Measurements from ENCODE around the gene EVI5L. TPM values are rescaled to one million over a fixed set of nuclear protein-coding genes. Genes with fewer than 3 reads are reported as not detected.

EVI5L gene
- total RNA-seq, 1 donor from 2014 or later: 6.0 TPM

GRCh38 chr19:7894612-7895309 is 64.7 kb downstream of the EVI5L start:
- intact Hi-C loops (cut with micrococcal nuclease): no loop called here

- intact Hi-C loops (cut with micrococcal nuclease): no loop called here
Observed at GRCh38 chr19:7895565-7895964, 65.5 kb downstream of the EVI5L start.

- intact Hi-C loops (cut with micrococcal nuclease): no loop called here
Observed at GRCh38 chr19:7897292-7897691, 67.3 kb downstream of the EVI5L start.

DNA sequence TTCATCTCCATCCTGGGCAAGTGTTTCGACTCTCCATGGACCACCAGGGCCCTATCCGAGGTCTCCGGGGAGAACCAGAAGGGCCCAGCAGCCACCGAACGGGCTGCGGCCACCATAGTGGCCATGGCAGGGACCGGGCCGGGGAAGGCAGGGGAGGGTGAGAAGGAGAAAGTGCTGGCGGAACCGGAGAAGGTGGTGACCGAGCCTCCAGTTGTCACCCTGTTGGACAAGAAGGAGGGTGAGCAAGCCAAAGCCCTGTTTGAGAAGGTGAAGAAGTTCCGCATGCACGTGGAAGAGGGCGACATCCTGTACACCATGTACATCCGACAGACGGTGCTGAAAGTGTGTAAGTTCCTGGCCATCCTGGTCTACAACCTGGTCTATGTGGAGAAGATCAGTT is 68.9 kb downstream of the EVI5L start:
- intact Hi-C loops (cut with micrococcal nuclease): no loop called here

DNA sequence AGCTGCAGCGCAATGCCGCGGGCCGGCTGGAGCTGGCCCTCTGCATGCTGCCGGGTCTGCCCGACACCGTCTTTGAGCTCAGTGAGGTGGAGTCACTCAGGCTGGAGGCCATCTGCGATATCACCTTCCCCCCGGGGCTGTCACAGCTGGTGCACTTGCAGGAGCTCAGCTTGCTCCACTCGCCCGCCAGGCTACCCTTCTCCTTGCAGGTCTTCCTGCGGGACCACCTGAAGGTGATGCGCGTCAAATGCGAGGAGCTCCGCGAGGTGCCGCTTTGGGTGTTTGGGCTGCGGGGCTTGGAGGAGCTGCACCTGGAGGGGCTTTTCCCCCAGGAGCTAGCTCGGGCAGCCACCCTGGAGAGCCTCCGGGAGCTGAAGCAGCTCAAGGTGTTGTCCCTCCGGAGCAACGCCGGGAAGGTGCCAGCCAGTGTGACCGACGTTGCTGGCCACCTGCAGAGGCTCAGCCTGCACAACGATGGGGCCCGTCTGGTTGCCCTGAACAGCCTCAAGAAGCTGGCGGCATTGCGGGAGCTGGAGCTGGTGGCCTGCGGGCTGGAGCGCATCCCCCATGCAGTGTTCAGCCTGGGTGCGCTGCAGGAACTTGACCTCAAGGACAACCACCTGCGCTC is 69.8 kb downstream of the EVI5L start:
- intact Hi-C loops (cut with micrococcal nuclease): loop anchor here (5.0 kb wide), 1 partner anchor 73 kb away; no protein-coding TSS in a partner anchor

DNA sequence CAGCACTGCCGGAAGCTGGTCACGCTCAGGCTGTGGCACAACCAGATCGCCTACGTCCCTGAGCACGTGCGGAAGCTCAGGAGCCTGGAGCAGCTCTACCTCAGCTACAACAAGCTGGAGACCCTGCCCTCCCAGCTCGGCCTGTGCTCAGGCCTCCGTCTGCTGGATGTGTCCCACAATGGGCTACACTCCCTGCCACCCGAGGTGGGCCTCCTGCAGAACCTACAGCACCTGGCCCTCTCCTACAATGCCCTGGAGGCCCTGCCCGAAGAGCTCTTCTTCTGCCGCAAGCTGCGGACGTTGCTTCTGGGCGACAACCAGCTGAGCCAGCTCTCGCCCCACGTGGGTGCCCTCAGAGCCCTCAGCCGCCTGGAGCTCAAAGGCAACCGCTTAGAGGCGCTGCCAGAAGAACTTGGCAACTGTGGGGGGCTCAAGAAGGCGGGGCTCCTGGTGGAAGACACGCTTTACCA is 70.4 kb downstream of the EVI5L start:
- intact Hi-C loops (cut with micrococcal nuclease): loop anchor here (5.0 kb wide), 1 partner anchor 73 kb away; no protein-coding TSS in a partner anchor

- intact Hi-C loops (cut with micrococcal nuclease): loop anchor here (5.0 kb wide), 1 partner anchor 74 kb away; no protein-coding TSS in a partner anchor
Observed at GRCh38 chr19:7900931-7901330, 70.9 kb downstream of the EVI5L start.

- intact Hi-C loops (cut with micrococcal nuclease): loop anchor here (5.0 kb wide), 1 partner anchor 74 kb away; no protein-coding TSS in a partner anchor
Observed at GRCh38 chr19:7901337-7901736, 71.3 kb downstream of the EVI5L start.

DNA sequence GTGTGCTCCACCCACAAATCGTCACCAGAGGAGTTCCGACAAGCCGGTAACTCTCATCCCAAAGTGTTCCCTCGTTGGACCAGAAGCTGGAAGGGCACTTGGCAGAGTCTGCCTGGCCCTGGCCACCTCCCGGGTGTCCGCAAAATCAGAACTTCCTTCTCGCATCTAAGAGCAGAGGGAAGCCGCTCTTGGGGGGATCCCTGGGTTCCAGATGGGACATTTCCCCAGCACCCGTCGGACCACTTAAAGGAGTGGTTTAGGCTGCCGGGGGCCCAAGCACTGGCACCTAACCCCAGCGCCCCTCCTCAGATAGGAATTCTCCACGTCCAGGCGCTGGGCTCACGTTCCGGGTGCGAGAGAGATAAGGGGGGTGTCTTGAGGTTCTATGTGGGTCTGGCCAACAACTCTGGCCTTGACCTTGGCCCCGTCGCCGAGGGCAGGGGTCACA is 72.8 kb downstream of the EVI5L start:
- intact Hi-C loops (cut with micrococcal nuclease): loop anchor here (1.0 to 5.0 kb wide), 4 partner anchors 17 to 76 kb away; partner anchors contain the start of genes SNAPC2 and TIMM44

DNA sequence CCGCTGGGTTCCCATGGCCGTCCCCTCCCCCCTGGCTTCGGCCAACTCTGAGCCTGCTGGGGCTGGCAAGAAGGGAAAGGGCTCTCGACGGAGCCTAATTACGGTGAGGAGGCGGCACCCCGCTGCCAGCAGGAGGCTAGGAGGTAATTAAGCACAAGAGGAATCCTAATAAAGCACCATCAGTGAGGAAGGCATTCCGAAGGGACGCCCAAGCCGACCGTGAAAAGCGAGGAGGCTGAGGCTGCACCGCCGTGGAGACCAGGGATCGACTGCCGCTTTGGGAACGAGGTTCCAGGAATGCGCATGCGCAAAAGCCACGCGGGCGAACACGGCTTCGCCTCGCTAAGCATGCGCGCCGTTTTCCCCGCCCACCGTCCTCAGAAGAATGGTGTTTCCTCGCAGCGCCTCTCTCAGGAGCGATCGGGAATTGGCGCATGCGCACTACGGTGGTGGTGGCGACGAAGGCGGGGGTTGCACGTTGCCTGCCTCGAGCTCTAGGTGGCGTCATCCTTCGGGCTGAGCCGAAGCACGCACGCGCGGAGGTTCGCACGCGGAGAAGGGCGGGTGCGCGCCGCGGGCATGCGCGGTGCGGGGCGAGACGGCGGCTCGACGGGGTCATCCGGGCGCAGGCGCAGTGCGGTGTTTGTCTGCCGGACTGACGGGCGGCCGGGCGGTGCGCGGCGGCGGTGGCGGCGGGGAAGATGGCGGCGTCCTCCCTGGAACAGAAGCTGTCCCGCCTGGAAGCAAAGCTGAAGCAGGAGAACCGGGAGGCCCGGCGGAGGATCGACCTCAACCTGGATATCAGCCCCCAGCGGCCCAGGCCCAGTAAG is 73.4 kb downstream of the EVI5L start, which contains the start of gene MAP2K7:
Gene MAP2K7, plus strand, starts transcription at position 634 of the 830 bp plus-strand sequence. Its CDS starts 68 bp downstream, at position 702.
- intact Hi-C loops (cut with micrococcal nuclease): loop anchor here (1.0 to 5.0 kb wide), 4 partner anchors 17 to 76 kb away; partner anchors contain the start of genes SNAPC2 and TIMM44

DNA sequence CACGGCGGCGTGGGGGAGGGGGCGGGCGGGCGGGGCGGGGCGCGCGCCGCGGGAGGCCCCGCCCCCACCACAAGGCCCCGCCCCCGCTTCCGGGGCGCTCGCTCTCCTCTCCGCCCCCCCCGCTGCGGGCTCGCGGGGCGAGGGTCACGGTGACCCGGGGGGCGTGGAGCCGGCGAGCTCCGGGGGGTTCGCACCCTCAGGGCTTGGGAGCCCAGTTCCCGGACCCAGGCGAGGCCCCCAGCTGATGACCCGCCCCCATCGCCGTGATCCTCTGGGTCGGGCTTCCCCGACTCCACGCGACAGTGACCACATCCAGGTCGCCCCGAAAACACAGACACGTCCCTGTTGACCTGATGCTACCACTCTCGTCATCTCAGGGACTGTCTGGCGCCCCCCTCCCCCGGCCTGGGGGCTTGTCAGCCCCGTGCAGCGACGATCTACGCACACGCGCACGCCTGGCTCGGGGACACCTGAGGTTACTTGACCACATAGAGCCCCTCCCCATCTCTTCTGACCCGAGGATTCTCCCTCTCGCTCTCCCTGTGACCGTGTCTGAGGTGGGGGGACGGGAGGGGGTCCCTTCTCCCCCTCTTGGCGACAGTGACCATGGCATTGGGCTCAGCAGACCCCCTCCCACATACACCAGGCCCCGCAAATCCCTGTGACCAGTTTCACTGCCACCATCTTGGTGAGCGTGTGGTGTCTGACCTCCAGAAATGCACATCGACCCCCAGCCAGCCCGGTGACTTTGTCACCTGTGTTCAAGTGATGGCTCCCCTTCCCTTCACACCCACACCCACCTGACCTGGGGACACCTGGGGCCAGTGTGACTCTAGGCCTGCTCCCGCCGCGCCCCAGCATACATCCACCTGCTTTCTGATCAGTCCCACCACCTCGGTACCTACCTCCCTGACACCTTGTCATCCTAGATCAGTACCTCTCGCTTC is 74.3 kb downstream of the EVI5L start:
- intact Hi-C loops (cut with micrococcal nuclease): loop anchor here (5.0 kb wide), 1 partner anchor 77 kb away; no protein-coding TSS in a partner anchor

- intact Hi-C loops (cut with micrococcal nuclease): no loop called here
Observed at GRCh38 chr19:7905268-7905667, 75.2 kb downstream of the EVI5L start.

GRCh38 chr19:7905859-7906258 is 75.8 kb downstream of the EVI5L start:
- intact Hi-C loops (cut with micrococcal nuclease): no loop called here

- intact Hi-C loops (cut with micrococcal nuclease): no loop called here
Observed at GRCh38 chr19:7907122-7907521, 77.1 kb downstream of the EVI5L start.

GRCh38 chr19:7907544-7907943 is 77.5 kb downstream of the EVI5L start:
- intact Hi-C loops (cut with micrococcal nuclease): no loop called here

- intact Hi-C loops (cut with micrococcal nuclease): no loop called here
Observed at GRCh38 chr19:7908078-7908699, 78.2 kb downstream of the EVI5L start.

- intact Hi-C loops (cut with micrococcal nuclease): no loop called here
Observed at GRCh38 chr19:7908742-7909461, 78.9 kb downstream of the EVI5L start.

DNA sequence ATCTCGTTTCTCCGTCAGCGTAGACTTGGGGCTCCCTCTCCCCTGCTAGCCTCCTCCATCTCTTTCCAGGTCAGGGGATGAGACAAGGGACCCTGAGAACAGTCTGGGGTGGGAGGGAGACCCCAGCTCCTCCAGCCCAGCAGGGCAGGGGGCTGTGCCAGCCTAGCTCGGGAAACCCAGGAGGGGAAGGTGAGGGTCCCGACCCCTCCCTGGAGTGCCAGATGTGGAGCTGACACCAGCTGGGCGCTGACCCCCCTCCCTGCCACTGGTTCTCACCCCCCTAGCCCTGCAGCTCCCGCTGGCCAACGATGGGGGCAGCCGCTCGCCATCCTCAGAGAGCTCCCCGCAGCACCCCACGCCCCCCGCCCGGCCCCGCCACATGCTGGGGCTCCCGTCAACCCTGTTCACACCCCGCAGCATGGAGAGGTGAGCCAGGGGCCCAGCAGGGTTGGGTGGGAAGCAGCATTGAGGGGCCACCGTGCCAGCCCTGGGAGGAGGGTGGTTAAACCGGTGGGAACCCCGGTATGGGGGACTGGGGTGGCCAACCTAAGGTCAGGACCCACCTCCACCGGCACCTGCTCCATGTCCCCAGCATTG is 79.6 kb downstream of the EVI5L start:
- intact Hi-C loops (cut with micrococcal nuclease): no loop called here

Data from T-helper 2 cell treated with Interferon-gamma antibody and Interleukin-4, amounts not matched to agents 100 ng/mL and 5 ng/mL, for 36 hours (primary cell).